H1 (cell line): ENCODE results near the gene MYL7. TPM values are rescaled to one million over a fixed set of nuclear protein-coding genes. Genes with fewer than 3 reads are reported as not detected.
A peak's percentile ranks its signal among the peaks of the same experiment; 100 is the strongest.

ENCODE experiments used
- CTCF ChIA-PET: fragments of 300-600 bp; sonication (Branson Sonifier 250); formaldehyde crosslinking; loops from one replicate; lab custom pipeline; 2021; ENCODE audit not compliant: partially characterized antibody; lab: Charles Lee
- POLR2A ChIA-PET: fragments of 300-600 bp; sonication (Branson Sonifier 250); formaldehyde crosslinking; loops from one replicate; lab custom pipeline; 2021; ENCODE audit warnings: inconsistent platforms; ENCODE audit not compliant: partially characterized antibody; lab: Charles Lee
- DNase-seq, 2 experiments: peaks; one replicate each; pipeline versions ENCODE4 v3.0.0 to v3.0.0-alpha.2; 2010 to 2022; ENCODE audit warnings: low spot score in 2 of 2, low read depth in 1 of 2, mixed read lengths in 1 of 2
- FAIRE-seq: peaks from 2 replicates; lab custom pipeline; 2011; peaks lifted over from hg19 to GRCh38; lab: Jason Lieb, UNC
- H2AFZ ChIP-seq: 2 replicates; pipeline ENCODE4 v1.8.1; 2012; ENCODE audit warnings: low read length, inconsistent platforms
- H2AK5ac ChIP-seq: 2 replicates; pipeline ENCODE4 v1.6.1; 2013; ENCODE audit warnings: low read depth, low read length
- H2BK120ac ChIP-seq: replicated peaks from 2 replicates; pipeline ENCODE3; 2013; ENCODE audit warnings: low read depth, low read length, inconsistent platforms
- H2BK12ac ChIP-seq: 2 replicates; pipeline ENCODE4 v1.6.1; 2013; ENCODE audit warnings: low read depth, low read length
- H2BK15ac ChIP-seq: 2 replicates; pipeline ENCODE4 v1.6.1; 2013; ENCODE audit warnings: low read length
- H2BK20ac ChIP-seq: 2 replicates; pipeline ENCODE4 v1.6.1; 2013; ENCODE audit warnings: low read length
- H2BK5ac ChIP-seq: 2 replicates; pipeline ENCODE4 v1.6.1; 2013; ENCODE audit warnings: low read depth, low read length
- H3K14ac ChIP-seq: 2 replicates; pipeline ENCODE4 v1.6.1; 2013; ENCODE audit warnings: inconsistent platforms; ENCODE audit not compliant: insufficient read length
- H3K18ac ChIP-seq: 2 replicates; pipeline ENCODE4 v1.6.1; 2013; ENCODE audit warnings: low read length; ENCODE audit errors: extremely low read depth
- H3K23ac ChIP-seq: 2 replicates; pipeline ENCODE4 v1.6.1; 2013; ENCODE audit warnings: inconsistent platforms; ENCODE audit not compliant: insufficient read length
- H3K23me2 ChIP-seq: 2 replicates; pipeline ENCODE4 v1.6.1; 2013; ENCODE audit warnings: low read depth, low read length
- H3K27ac ChIP-seq: 2 replicates; pipeline ENCODE4 v1.6.1; 2011; ENCODE audit warnings: low read depth, low read length, inconsistent platforms
- H3K27me3 ChIP-seq, 4 experiments: replicated peaks in 1 of 4; 1 replicate in 1 of 4; 2 replicates in 3 of 4; pipeline versions ENCODE4 v1.6.1 to v1.8.1; 2011 to 2013; ENCODE audit warnings: low read length in 3 of 4, mild to moderate bottlenecking in 3 of 4, inconsistent platforms in 2 of 4, mixed read lengths in 2 of 4, moderate library complexity in 1 of 4; ENCODE audit not compliant: control insufficient read depth in 3 of 4, insufficient read depth in 3 of 4; ENCODE audit errors: extremely low read depth in 1 of 4
- H3K36me3 ChIP-seq, 4 experiments: 2 replicates each; pipeline versions ENCODE4 v1.6.1 to v1.8.1; 2011 to 2013; ENCODE audit warnings: mild to moderate bottlenecking in 4 of 4, low read length in 3 of 4, moderate library complexity in 2 of 4, control low read depth in 1 of 4, inconsistent platforms in 1 of 4; ENCODE audit not compliant: insufficient read depth in 4 of 4, control insufficient read depth in 2 of 4
- H3K4ac ChIP-seq: replicated peaks from 2 replicates; pipeline ENCODE3; 2013; ENCODE audit warnings: low read length, low read depth, mixed read lengths, inconsistent platforms; ENCODE audit not compliant: insufficient read length
- H3K4me1 ChIP-seq, 4 experiments: replicated peaks in 1 of 4; 1 replicate in 1 of 4; 2 replicates in 3 of 4; pipeline versions ENCODE4 v1.6.1 to v1.8.1; 2011 to 2013; ENCODE audit warnings: low read length in 3 of 4, inconsistent platforms in 2 of 4, mixed read lengths in 1 of 4; ENCODE audit not compliant: insufficient read depth in 4 of 4, control insufficient read depth in 3 of 4
- H3K4me2 ChIP-seq, 2 experiments: 2 replicates each; pipeline versions ENCODE4 v1.6.1 to v1.8.1; 2011 to 2013; ENCODE audit warnings: low read depth in 2 of 2, low read length in 2 of 2, control low read depth in 1 of 2, inconsistent platforms in 1 of 2, mild to moderate bottlenecking in 1 of 2; ENCODE audit not compliant: insufficient read depth in 1 of 2
- H3K4me3 ChIP-seq, 4 experiments: fragments of 200-600, 300-600 bp in 1 of 4; sonication (generic), shearing (Covaris generic), sonication (Bioruptor Twin) in 1 of 4; 2 replicates each; pipeline versions ENCODE4 v1.5.1 to v1.8.1; 2011 to 2016; ENCODE audit warnings: low read length in 4 of 4, low read depth in 3 of 4, control low read depth in 2 of 4, inconsistent platforms in 2 of 4, mild to moderate bottlenecking in 2 of 4, mixed read lengths in 1 of 4, moderate library complexity in 1 of 4; ENCODE audit not compliant: insufficient read depth in 2 of 4; ENCODE audit errors: extremely low read depth in 1 of 4
- H3K56ac ChIP-seq: replicated peaks from 2 replicates; pipeline ENCODE3; 2013; ENCODE audit warnings: low read depth, mild to moderate bottlenecking, mixed read lengths, low read length, inconsistent platforms; ENCODE audit not compliant: insufficient read length
- H3K79me1 ChIP-seq: 2 replicates; pipeline ENCODE4 v1.6.1; 2013; ENCODE audit warnings: low read depth, low read length, control low read depth
- H3K79me2 ChIP-seq, 2 experiments: 2 replicates each; pipeline versions ENCODE4 v1.6.1 to v1.8.1; 2012 to 2013; ENCODE audit warnings: low read length in 2 of 2, mild to moderate bottlenecking in 2 of 2, inconsistent platforms in 1 of 2; ENCODE audit not compliant: insufficient read depth in 2 of 2, control insufficient read depth in 1 of 2
- H3K9ac ChIP-seq, 4 experiments: replicated peaks in 1 of 4; 1 replicate in 1 of 4; 2 replicates in 3 of 4; pipeline versions ENCODE4 v1.6.1 to v1.8.1; 2011 to 2013; ENCODE audit warnings: low read depth in 3 of 4, low read length in 3 of 4, control low read depth in 2 of 4, mild to moderate bottlenecking in 2 of 4, moderate library complexity in 2 of 4, inconsistent platforms in 1 of 4; ENCODE audit errors: extremely low read depth in 1 of 4
- H3K9me3 ChIP-seq, 2 experiments: 2 replicates each; pipeline versions ENCODE4 v1.6.1 to v1.8.1; 2012 to 2013; ENCODE audit warnings: mild to moderate bottlenecking in 2 of 2, moderate library complexity in 2 of 2, control low read depth in 1 of 2, inconsistent platforms in 1 of 2, low read depth in 1 of 2, low read length in 1 of 2, mixed read lengths in 1 of 2; ENCODE audit not compliant: insufficient read depth in 2 of 2
- H4K20me1 ChIP-seq, 2 experiments: replicated peaks in 1 of 2; 2 replicates each; pipeline versions ENCODE3 to v1.8.1; 2011 to 2013; ENCODE audit warnings: inconsistent platforms in 2 of 2, low read length in 2 of 2, mild to moderate bottlenecking in 1 of 2; ENCODE audit not compliant: insufficient read depth in 2 of 2, control insufficient read depth in 1 of 2
- H4K5ac ChIP-seq: 2 replicates; pipeline ENCODE4 v1.6.1; 2013; ENCODE audit warnings: low read length, low read depth, mixed read lengths, inconsistent platforms; ENCODE audit not compliant: insufficient read length
- H4K8ac ChIP-seq: 2 replicates; pipeline ENCODE4 v1.8.0; 2013; ENCODE audit warnings: mild to moderate bottlenecking, moderate library complexity, low read length, inconsistent platforms; ENCODE audit not compliant: insufficient read depth; ENCODE audit errors: extremely low read depth
- H4K91ac ChIP-seq: replicated peaks from 2 replicates; pipeline ENCODE3; 2013; ENCODE audit warnings: low read length, mixed read lengths, inconsistent platforms; ENCODE audit not compliant: insufficient read length
- CTCF ChIP-seq, 3 experiments: IDR thresholded peaks; 1 replicate in 2 of 3; 2 replicates in 1 of 3; pipeline versions ENCODE4 v1.5.1 to v1.6.1; 2011; ENCODE audit warnings: low read length in 3 of 3, mild to moderate bottlenecking in 3 of 3, inconsistent platforms in 2 of 3, low read depth in 1 of 3, moderate library complexity in 1 of 3; ENCODE audit not compliant: insufficient read depth in 1 of 3; ENCODE audit errors: control extremely low read depth in 1 of 3
- GTF2F1 ChIP-seq: IDR thresholded peaks from 2 replicates; pipeline ENCODE4 v1.6.1; 2012; ENCODE audit warnings: low read depth, low read length, improper control_type of control experiment, borderline replicate concordance
- RAD21 ChIP-seq, 2 experiments: IDR thresholded peaks in 1 of 2; conservative IDR thresholded peaks in 1 of 2; 2 replicates each; pipeline ENCODE4 v1.6.1; 2011; ENCODE audit warnings: low read depth in 2 of 2, low read length in 2 of 2, improper control_type of control experiment in 1 of 2, inconsistent platforms in 1 of 2, mild to moderate bottlenecking in 1 of 2, moderate library complexity in 1 of 2
- WGBS, 2 experiments: shearing (Covaris generic) in 1 of 2; methylation state at CpG; one replicate each; pipeline versions ENCODE4 v1.1.6 to v1.1.7; 2013 to 2015; ENCODE audit warnings: low lambda C conversion rate in 2 of 2, mixed read lengths in 2 of 2, inconsistent platforms in 1 of 2, low coverage in 1 of 2, missing lambda C conversion rate in 1 of 2; ENCODE audit not compliant: insufficient replicate concordance in 2 of 2, insufficient coverage in 1 of 2, insufficient read length in 1 of 2; ENCODE audit errors: extremely low coverage in 1 of 2, missing lambda C conversion rate in 1 of 2; 5-methylcytosine and 5-hydroxymethylcytosine counted together
- polyA plus RNA-seq, 7 experiments: library from polyadenylated mRNA; depleted of rRNA in 3 of 7; stranded (reverse) in 5 of 7; unstranded in 2 of 7; fragments of >200 nt in 5 of 7; fragments of 200-250 nt in 2 of 7; gene quantifications; 1 replicate in 5 of 7; 2 replicates in 1 of 7; 4 replicates in 1 of 7; pipeline versions ENCODE4 v1.2.1 to v1.2.3, GENCODE V29; 2011 to 2013; ENCODE audit warnings: missing spikeins in 2 of 7, mixed read lengths in 2 of 7
- total RNA-seq: library from RNA; stranded (reverse); fragmentation: NEBNext Ultra II Directional; extraction: Animal tissue kit (Norgen Biotek cat#: 25700); gene quantifications from 2 replicates; pipeline ENCODE4 v1.2.1, GENCODE V29; 2021

The MYL7 gene
- total and polyA plus RNA-seq, 2 of the 8 experiments (the other 6 are each of a cell fraction or from before 2014, with no cell fraction given): 3.3 to 3.4 TPM

GRCh38 chr7:44108768-44109750 lies 32.1 kb downstream of the MYL7 start:
- H2AFZ ChIP-seq: no peak overlapping the region
- peaks cover 2 to 10% of the 10 kb centered on the region in 2 experiments for H4K20me1 ChIP-seq
- ChIA-PET CTCF (interaction anchor here (0.9 to 2.4 kb wide), 7 partner anchors 11 to 132 kb away, joined by 3 to 11 read pairs (median 3); partner anchors contain the start of gene POLD2), POLR2A (interaction anchor here (0.7 to 1.7 kb wide), 4 partner anchors 13 to 69 kb away, joined by 3 to 6 read pairs (median 4); partner anchors contain the start of genes PGAM2 and POLD2)
- H3K4me2 ChIP-seq: no peak overlapping the region
- H3K4me3 ChIP-seq: no peak overlapping the region
- no peak overlapping the region for H3K27ac ChIP-seq
- no peaks in the 10 kb centered on the region; a peak in 1 of 4 replicates for H3K79me2 ChIP-seq
- no peak overlapping the region for H3K23ac ChIP-seq
- H4K8ac ChIP-seq: no peak overlapping the region
- H3K14ac ChIP-seq: no peak overlapping the region
- TF ChIP-seq GTF2F1 (no peak), RAD21 (IDR thresholded peaks at IDR 0.05 in 1 of 2, conservative IDR thresholded peaks at IDR 0.05 in 1 of 2; ENCODE audit: low read depth in 2 of 2, low read length in 2 of 2) (peak; percentile 10 to 22; a peak in 3 of 4 replicates), CTCF (IDR thresholded peaks at IDR 0.05; ENCODE audit: control extremely low read depth in 1 of 3, insufficient read depth in 1 of 3, low read depth in 1 of 3, low read length in 3 of 3) (peak in 2 of 3 experiments; percentile 14 to 31; a peak in 3 of 4 replicates)
- H4K91ac ChIP-seq: no peak overlapping the region
- H3K18ac ChIP-seq: no peak overlapping the region
- peaks cover 4% of the 10 kb centered on the region; the same call in 1 of the 2 replicates for H3K79me1 ChIP-seq
- no peak overlapping the region for H3K9ac ChIP-seq
- H2AK5ac ChIP-seq: no peak overlapping the region
- no peak overlapping the region for H2BK20ac ChIP-seq
- no peak overlapping the region for H3K4ac ChIP-seq
- peaks cover 0 to 14% (median 11%) of the 10 kb centered on the region in 4 experiments; a peak in 6 of 7 replicates for H3K27me3 ChIP-seq
- no peaks in the 10 kb centered on the region for H3K9me3 ChIP-seq
- peaks cover 0 to 11% (median 6%) of the 10 kb centered on the region in 4 experiments; a peak in 6 of 7 replicates for H3K4me1 ChIP-seq
- 91% methylated on average over 17 of the region's 21 CpGs; no CpG with 5 or more reads in 1 of the 2 experiments for WGBS, 2 experiments
- H3K23me2 ChIP-seq: peaks cover 10% of the 10 kb centered on the region
- no peak for DNase-seq
- H3K56ac ChIP-seq: no peak overlapping the region
- H2BK120ac ChIP-seq: no peak overlapping the region
- no peak overlapping the region for H2BK5ac ChIP-seq
- H2BK15ac ChIP-seq: no peak overlapping the region
- FAIRE-seq: no peak
- H2BK12ac ChIP-seq: no peak overlapping the region
- H4K5ac ChIP-seq: no peak overlapping the region
- H3K36me3 ChIP-seq: peaks cover 0 to 6% (median 3%) of the 10 kb centered on the region in 4 experiments; a peak in 5 of 8 replicates
